ENCODE measurements around the gene KCNK3. TPM values are rescaled to one million over a fixed set of nuclear protein-coding genes. Genes with fewer than 3 reads are reported as not detected.
"Not testable (repeated sequence)": the region's sequence is repeated elsewhere in the genome, so short reads cannot be mapped to it uniquely, and the experiment has no call there.

Gene KCNK3
- total RNA-seq, 1 experiment from 2014 or later = not detected

GRCh38 chr2:26744953-26745352 lies 52.4 kb downstream of the KCNK3 start:
- ChIA-PET CTCF (interaction anchor here (0.6 to 11.1 kb wide), 40 partner anchors 9 to 798 kb away, joined by 3 to 305 read pairs (median 4); no protein-coding TSS in a partner anchor), POLR2A (interaction anchor here (1.2 to 1.6 kb wide), 2 partner anchors 12 to 140 kb away, joined by 3 to 12 read pairs; no protein-coding TSS in a partner anchor)
- no peak for DNase-seq (ENCODE audit: unreplicated experiment)
- TF ChIP-seq CTCF (IDR thresholded peaks at IDR 0.05; ENCODE audit: unreplicated experiment) = no peak
- H3K27ac Mint-ChIP-seq (ENCODE audit: low read depth, unreplicated experiment) = no peak overlapping the region
- no peaks in the 10 kb centered on the region for H3K27me3 Mint-ChIP-seq (ENCODE audit: insufficient read depth, unreplicated experiment)
- H3K4me1 Mint-ChIP-seq (ENCODE audit: insufficient read depth, unreplicated experiment) = no peaks in the 10 kb centered on the region
- intact Hi-C loops (cut with micrococcal nuclease) = loop anchor here (1.0 kb wide), 2 partner anchors 140 to 242 kb away; no protein-coding TSS in a partner anchor
- H3K9me3 Mint-ChIP-seq (ENCODE audit: unreplicated experiment) = no peaks in the 10 kb centered on the region
- H3K36me3 Mint-ChIP-seq (ENCODE audit: insufficient read depth, unreplicated experiment) = no peaks in the 10 kb centered on the region
- no peak overlapping the region for H3K4me3 Mint-ChIP-seq (ENCODE audit: unreplicated experiment)
- BruUV-seq (replicated peaks) = no TSS peak

GRCh38 chr2:26745609-26746327 lies 53.2 kb downstream of the KCNK3 start:
- no peaks in the 10 kb centered on the region for H3K27me3 Mint-ChIP-seq (ENCODE audit: insufficient read depth, unreplicated experiment)
- peak; percentile 88 for DNase-seq (ENCODE audit: unreplicated experiment)
- BruUV-seq (replicated peaks) = no TSS peak
- no peaks in the 10 kb centered on the region for H3K36me3 Mint-ChIP-seq (ENCODE audit: insufficient read depth, unreplicated experiment)
- H3K4me3 Mint-ChIP-seq (ENCODE audit: unreplicated experiment) = no peak overlapping the region
- intact Hi-C loops (cut with micrococcal nuclease) = loop anchor here (1.0 kb wide), 2 partner anchors 140 to 242 kb away; no protein-coding TSS in a partner anchor
- ChIA-PET CTCF (interaction anchor here (0.6 to 11.1 kb wide), 45 partner anchors 9 to 1200 kb away, joined by 3 to 305 read pairs (median 4); no protein-coding TSS in a partner anchor), POLR2A (interaction anchor here (1.2 to 1.6 kb wide), 2 partner anchors 11 to 141 kb away, joined by 3 to 12 read pairs; no protein-coding TSS in a partner anchor)
- H3K9me3 Mint-ChIP-seq (ENCODE audit: unreplicated experiment) = no peaks in the 10 kb centered on the region
- no peaks in the 10 kb centered on the region for H3K4me1 Mint-ChIP-seq (ENCODE audit: insufficient read depth, unreplicated experiment)
- TF ChIP-seq CTCF (IDR thresholded peaks at IDR 0.05; ENCODE audit: unreplicated experiment) = peak; percentile 91
- H3K27ac Mint-ChIP-seq (ENCODE audit: low read depth, unreplicated experiment) = no peak overlapping the region

GRCh38 chr2:26746934-26747333 lies 54.4 kb downstream of the KCNK3 start:
- DNase-seq (ENCODE audit: unreplicated experiment) = no peak
- no TSS peak for BruUV-seq (replicated peaks)
- intact Hi-C loops (cut with micrococcal nuclease) = no loop called here
- Mint-ChIP-seq H3K27ac (ENCODE audit: low read depth, unreplicated experiment) (no peak overlapping the region), H3K27me3 (ENCODE audit: insufficient read depth, unreplicated experiment) (no peaks in the 10 kb centered on the region), H3K36me3 (ENCODE audit: insufficient read depth, unreplicated experiment) (no peaks in the 10 kb centered on the region), H3K4me3 (ENCODE audit: unreplicated experiment) (no peak overlapping the region), H3K9me3 (ENCODE audit: unreplicated experiment) (peaks cover 7% of the 10 kb centered on the region), H3K4me1 (ENCODE audit: insufficient read depth, unreplicated experiment) (no peaks in the 10 kb centered on the region)
- ChIA-PET POLR2A (interaction anchor here (1.2 to 1.6 kb wide), 2 partner anchors 22 to 140 kb away, joined by 3 read pairs; no protein-coding TSS in a partner anchor), CTCF (interaction anchor here (0.6 to 11.1 kb wide), 10 partner anchors 8 to 561 kb away, joined by 3 to 305 read pairs (median 4); no protein-coding TSS in a partner anchor)
- no peak for TF ChIP-seq CTCF (IDR thresholded peaks at IDR 0.05; ENCODE audit: unreplicated experiment)

GRCh38 chr2:26749787-26750420 lies 57.4 kb downstream of the KCNK3 start:
- H3K36me3 Mint-ChIP-seq (ENCODE audit: insufficient read depth, unreplicated experiment); H3K27me3 Mint-ChIP-seq (ENCODE audit: insufficient read depth, unreplicated experiment); POLR2A ChIA-PET; intact Hi-C loops (cut with micrococcal nuclease); DNase-seq (ENCODE audit: unreplicated experiment); H3K4me3 Mint-ChIP-seq (ENCODE audit: unreplicated experiment); BruUV-seq (replicated peaks); H3K27ac Mint-ChIP-seq (ENCODE audit: low read depth, unreplicated experiment); H3K9me3 Mint-ChIP-seq (ENCODE audit: unreplicated experiment); H3K4me1 Mint-ChIP-seq (ENCODE audit: insufficient read depth, unreplicated experiment): not testable (repeated sequence)
- CTCF ChIA-PET = interaction anchor here (11.1 kb wide), 1 partner anchor 144 kb away, joined by 305 read pairs; no protein-coding TSS in a partner anchor

- intact Hi-C loops (cut with micrococcal nuclease); BruUV-seq (replicated peaks): not testable (repeated sequence)
Measured at GRCh38 chr2:26750467-26750866, 57.9 kb downstream of the KCNK3 start.

More at GRCh38 chr2:26750467-26750866, 57.9 kb downstream of the KCNK3 start:
- H3K27ac Mint-ChIP-seq (ENCODE audit: low read depth, unreplicated experiment); H3K4me3 Mint-ChIP-seq (ENCODE audit: unreplicated experiment); POLR2A ChIA-PET; H3K27me3 Mint-ChIP-seq (ENCODE audit: insufficient read depth, unreplicated experiment); H3K4me1 Mint-ChIP-seq (ENCODE audit: insufficient read depth, unreplicated experiment); H3K36me3 Mint-ChIP-seq (ENCODE audit: insufficient read depth, unreplicated experiment); DNase-seq (ENCODE audit: unreplicated experiment); H3K9me3 Mint-ChIP-seq (ENCODE audit: unreplicated experiment): not testable (repeated sequence)
- CTCF ChIA-PET = interaction anchor here (2.6 kb wide), 1 partner anchor 145 kb away, joined by 18 read pairs; no protein-coding TSS in a partner anchor

Measured in MCF 10A (cell line).